K562 (cell line): ENCODE results near the gene CALM3.

Experiments used
- AFF4 ChIP-seq: sonication (generic); formaldehyde crosslinking; IDR thresholded peaks from 2 replicates; pipeline ENCODE4 v1.8.0; 2023; ENCODE audit warnings: mild to moderate bottlenecking, missing genetic modification reagents
- CTCF ChIP-seq, 3 experiments: IDR thresholded peaks in 2 of 3; conservative IDR thresholded peaks in 1 of 3; 2 replicates each; pipeline ENCODE4 v1.5.1; 2011 to 2012; ENCODE audit warnings: low read length in 3 of 3, mild to moderate bottlenecking in 3 of 3, control low read depth in 2 of 3, improper control_type of control experiment in 1 of 3, inconsistent platforms in 1 of 3, low read depth in 1 of 3, mixed read lengths in 1 of 3, moderate library complexity in 1 of 3; ENCODE audit not compliant: insufficient read depth in 2 of 3
- EGR1 ChIP-seq: fragments of 450-650 bp; conservative IDR thresholded peaks from 2 replicates; pipeline ENCODE4 v1.6.1; 2017; ENCODE audit warnings: mild to moderate bottlenecking
- FOXP1 ChIP-seq: sonication (generic); formaldehyde crosslinking; IDR thresholded peaks from 2 replicates; pipeline ENCODE4 v1.8.0; 2022; ENCODE audit warnings: mild to moderate bottlenecking, missing genetic modification reagents
- NFRKB ChIP-seq: fragments of 450-650 bp; IDR thresholded peaks from 2 replicates; pipeline ENCODE4 v1.6.1; 2016; ENCODE audit warnings: low read depth
- TF ChIP-seq, protein P1 (sequence below): sonication (generic); formaldehyde crosslinking; IDR thresholded peaks from 2 replicates; pipeline ENCODE4 v1.8.0; 2022; ENCODE audit warnings: mild to moderate bottlenecking, missing genetic modification reagents
- TF ChIP-seq, protein P2 (sequence below): sonication (generic); formaldehyde crosslinking; IDR thresholded peaks from 2 replicates; pipeline ENCODE4 v1.8.1; 2023; ENCODE audit warnings: mild to moderate bottlenecking, missing genetic modification reagents
- TF ChIP-seq, protein P3 (sequence below): sonication (generic); formaldehyde crosslinking; IDR thresholded peaks from 2 replicates; pipeline ENCODE4 v1.8.1; 2023; ENCODE audit warnings: missing genetic modification reagents, mild to moderate bottlenecking, borderline replicate concordance

GRCh38 chr19:46626446-46626845 is 25.3 kb downstream of the CALM3 start:
- TF ChIP-seq NFRKB = no peak
- TF ChIP-seq EGR1 = no peak
- TF ChIP-seq, protein P1, sequence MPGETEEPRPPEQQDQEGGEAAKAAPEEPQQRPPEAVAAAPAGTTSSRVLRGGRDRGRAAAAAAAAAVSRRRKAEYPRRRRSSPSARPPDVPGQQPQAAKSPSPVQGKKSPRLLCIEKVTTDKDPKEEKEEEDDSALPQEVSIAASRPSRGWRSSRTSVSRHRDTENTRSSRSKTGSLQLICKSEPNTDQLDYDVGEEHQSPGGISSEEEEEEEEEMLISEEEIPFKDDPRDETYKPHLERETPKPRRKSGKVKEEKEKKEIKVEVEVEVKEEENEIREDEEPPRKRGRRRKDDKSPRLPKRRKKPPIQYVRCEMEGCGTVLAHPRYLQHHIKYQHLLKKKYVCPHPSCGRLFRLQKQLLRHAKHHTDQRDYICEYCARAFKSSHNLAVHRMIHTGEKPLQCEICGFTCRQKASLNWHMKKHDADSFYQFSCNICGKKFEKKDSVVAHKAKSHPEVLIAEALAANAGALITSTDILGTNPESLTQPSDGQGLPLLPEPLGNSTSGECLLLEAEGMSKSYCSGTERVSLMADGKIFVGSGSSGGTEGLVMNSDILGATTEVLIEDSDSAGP (CRISPR knock-in tag) = no peak
- no peak for TF ChIP-seq AFF4 (CRISPR knock-in tag)
- no peak for TF ChIP-seq FOXP1 (CRISPR knock-in tag)
- TF ChIP-seq, protein P2, sequence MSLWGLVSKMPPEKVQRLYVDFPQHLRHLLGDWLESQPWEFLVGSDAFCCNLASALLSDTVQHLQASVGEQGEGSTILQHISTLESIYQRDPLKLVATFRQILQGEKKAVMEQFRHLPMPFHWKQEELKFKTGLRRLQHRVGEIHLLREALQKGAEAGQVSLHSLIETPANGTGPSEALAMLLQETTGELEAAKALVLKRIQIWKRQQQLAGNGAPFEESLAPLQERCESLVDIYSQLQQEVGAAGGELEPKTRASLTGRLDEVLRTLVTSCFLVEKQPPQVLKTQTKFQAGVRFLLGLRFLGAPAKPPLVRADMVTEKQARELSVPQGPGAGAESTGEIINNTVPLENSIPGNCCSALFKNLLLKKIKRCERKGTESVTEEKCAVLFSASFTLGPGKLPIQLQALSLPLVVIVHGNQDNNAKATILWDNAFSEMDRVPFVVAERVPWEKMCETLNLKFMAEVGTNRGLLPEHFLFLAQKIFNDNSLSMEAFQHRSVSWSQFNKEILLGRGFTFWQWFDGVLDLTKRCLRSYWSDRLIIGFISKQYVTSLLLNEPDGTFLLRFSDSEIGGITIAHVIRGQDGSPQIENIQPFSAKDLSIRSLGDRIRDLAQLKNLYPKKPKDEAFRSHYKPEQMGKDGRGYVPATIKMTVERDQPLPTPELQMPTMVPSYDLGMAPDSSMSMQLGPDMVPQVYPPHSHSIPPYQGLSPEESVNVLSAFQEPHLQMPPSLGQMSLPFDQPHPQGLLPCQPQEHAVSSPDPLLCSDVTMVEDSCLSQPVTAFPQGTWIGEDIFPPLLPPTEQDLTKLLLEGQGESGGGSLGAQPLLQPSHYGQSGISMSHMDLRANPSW = no peak
- TF ChIP-seq CTCF (IDR thresholded peaks at IDR 0.05 in 2 of 3, conservative IDR thresholded peaks at IDR 0.05 in 1 of 3; ENCODE audit: insufficient read depth in 2 of 3, low read depth in 1 of 3, low read length in 3 of 3) = no peak
- TF ChIP-seq, protein P3, sequence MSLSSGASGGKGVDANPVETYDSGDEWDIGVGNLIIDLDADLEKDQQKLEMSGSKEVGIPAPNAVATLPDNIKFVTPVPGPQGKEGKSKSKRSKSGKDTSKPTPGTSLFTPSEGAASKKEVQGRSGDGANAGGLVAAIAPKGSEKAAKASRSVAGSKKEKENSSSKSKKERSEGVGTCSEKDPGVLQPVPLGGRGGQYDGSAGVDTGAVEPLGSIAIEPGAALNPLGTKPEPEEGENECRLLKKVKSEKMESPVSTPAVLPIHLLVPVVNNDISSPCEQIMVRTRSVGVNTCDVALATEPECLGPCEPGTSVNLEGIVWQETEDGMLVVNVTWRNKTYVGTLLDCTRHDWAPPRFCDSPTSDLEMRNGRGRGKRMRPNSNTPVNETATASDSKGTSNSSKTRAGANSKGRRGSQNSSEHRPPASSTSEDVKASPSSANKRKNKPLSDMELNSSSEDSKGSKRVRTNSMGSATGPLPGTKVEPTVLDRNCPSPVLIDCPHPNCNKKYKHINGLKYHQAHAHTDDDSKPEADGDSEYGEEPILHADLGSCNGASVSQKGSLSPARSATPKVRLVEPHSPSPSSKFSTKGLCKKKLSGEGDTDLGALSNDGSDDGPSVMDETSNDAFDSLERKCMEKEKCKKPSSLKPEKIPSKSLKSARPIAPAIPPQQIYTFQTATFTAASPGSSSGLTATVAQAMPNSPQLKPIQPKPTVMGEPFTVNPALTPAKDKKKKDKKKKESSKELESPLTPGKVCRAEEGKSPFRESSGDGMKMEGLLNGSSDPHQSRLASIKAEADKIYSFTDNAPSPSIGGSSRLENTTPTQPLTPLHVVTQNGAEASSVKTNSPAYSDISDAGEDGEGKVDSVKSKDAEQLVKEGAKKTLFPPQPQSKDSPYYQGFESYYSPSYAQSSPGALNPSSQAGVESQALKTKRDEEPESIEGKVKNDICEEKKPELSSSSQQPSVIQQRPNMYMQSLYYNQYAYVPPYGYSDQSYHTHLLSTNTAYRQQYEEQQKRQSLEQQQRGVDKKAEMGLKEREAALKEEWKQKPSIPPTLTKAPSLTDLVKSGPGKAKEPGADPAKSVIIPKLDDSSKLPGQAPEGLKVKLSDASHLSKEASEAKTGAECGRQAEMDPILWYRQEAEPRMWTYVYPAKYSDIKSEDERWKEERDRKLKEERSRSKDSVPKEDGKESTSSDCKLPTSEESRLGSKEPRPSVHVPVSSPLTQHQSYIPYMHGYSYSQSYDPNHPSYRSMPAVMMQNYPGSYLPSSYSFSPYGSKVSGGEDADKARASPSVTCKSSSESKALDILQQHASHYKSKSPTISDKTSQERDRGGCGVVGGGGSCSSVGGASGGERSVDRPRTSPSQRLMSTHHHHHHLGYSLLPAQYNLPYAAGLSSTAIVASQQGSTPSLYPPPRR (CRISPR knock-in tag) = no peak
